ENCODE results near the gene EXOC4. TPM values are rescaled to one million over a fixed set of nuclear protein-coding genes. Genes with fewer than 3 reads are reported as not detected.

The EXOC4 gene
- total and polyA plus RNA-seq, 7 donors, result 7.6 to 63.0 (median 29.1) TPM

- WGBS, 3 donors, result 88 to 89% (median 89%) methylated on average over 6 of the region's 6 CpGs
- Histone ChIP-seq H3K36me3 (ENCODE audit: insufficient read depth in 1 of 2, low read depth in 1 of 2) (peaks cover 0 to 11% of the 10 kb centered on the region in 2 donors), H3K4me3 (no peak overlapping the region), H3K4me1 (no peaks in the 10 kb centered on the region), H3K9me3 (no peaks in the 10 kb centered on the region), H3K27ac (no peak overlapping the region), H3K27me3 (ENCODE audit: insufficient read depth in 3 of 3, low read length in 2 of 3) (no peaks in the 10 kb centered on the region)
- intact Hi-C loops (cut with DNase I), result no loop called here
- DNase-seq (no peak), ATAC-seq (no peak)
- TF ChIP-seq, protein P1, sequence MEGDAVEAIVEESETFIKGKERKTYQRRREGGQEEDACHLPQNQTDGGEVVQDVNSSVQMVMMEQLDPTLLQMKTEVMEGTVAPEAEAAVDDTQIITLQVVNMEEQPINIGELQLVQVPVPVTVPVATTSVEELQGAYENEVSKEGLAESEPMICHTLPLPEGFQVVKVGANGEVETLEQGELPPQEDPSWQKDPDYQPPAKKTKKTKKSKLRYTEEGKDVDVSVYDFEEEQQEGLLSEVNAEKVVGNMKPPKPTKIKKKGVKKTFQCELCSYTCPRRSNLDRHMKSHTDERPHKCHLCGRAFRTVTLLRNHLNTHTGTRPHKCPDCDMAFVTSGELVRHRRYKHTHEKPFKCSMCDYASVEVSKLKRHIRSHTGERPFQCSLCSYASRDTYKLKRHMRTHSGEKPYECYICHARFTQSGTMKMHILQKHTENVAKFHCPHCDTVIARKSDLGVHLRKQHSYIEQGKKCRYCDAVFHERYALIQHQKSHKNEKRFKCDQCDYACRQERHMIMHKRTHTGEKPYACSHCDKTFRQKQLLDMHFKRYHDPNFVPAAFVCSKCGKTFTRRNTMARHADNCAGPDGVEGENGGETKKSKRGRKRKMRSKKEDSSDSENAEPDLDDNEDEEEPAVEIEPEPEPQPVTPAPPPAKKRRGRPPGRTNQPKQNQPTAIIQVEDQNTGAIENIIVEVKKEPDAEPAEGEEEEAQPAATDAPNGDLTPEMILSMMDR (IDR thresholded peaks at IDR 0.05), result no peak
Measured at GRCh38 chr7:133997463-133997862, 744.6 kb downstream of the EXOC4 start.

- Histone ChIP-seq H3K9me3 (no peaks in the 10 kb centered on the region), H3K4me1 (no peaks in the 10 kb centered on the region), H3K4me3 (no peak overlapping the region), H3K27me3 (ENCODE audit: insufficient read depth in 3 of 3, low read length in 2 of 3) (no peaks in the 10 kb centered on the region), H3K27ac (no peak overlapping the region), H3K36me3 (ENCODE audit: insufficient read depth in 1 of 2, low read depth in 1 of 2) (peaks cover 0 to 11% of the 10 kb centered on the region in 2 donors)
- 97 to 99% (median 99%) methylated on average over 2 of the region's 2 CpGs for WGBS, 3 donors
- intact Hi-C loops (cut with DNase I), result no loop called here
- TF ChIP-seq, protein P1 (IDR thresholded peaks at IDR 0.05), result no peak
- ATAC-seq (no peak), DNase-seq (no peak)
Measured at GRCh38 chr7:133999178-133999577, 746.3 kb downstream of the EXOC4 start.

DNA sequence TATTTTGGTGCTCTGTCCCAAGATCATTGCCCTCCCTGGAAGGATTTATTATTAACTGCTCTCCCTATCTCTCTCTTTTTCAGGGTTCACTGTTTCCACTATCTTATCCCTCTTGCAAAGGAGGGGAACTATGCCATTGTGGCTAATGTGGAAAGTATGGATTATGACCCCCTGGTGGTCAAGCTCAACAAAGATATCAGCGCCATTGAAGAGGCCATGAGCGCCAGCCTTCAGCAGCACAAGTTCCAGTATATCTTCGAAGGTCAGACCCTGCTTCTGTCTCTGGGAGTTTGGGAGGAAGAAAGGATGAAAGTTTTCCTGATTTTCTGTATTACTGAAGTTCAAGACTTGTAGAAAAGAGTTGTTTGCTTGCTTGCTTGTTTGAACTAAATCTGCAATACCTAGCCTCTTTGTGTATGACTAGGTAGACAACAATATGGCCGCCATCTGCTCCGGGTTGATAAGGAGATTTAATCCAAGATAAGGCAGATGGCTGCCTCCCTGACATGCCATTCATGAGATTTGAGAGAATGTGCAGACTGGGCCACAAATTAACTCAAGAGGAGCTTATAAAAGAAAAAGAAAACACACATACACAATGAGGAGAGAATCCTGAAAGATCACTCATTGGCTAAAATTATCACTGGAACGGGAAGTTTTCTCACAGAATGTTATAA lies 752.1 kb downstream of the EXOC4 start:
- no peak for ATAC-seq
- Histone ChIP-seq H3K4me1 (no peaks in the 10 kb centered on the region), H3K36me3 (ENCODE audit: insufficient read depth in 1 of 2, low read depth in 1 of 2) (peaks cover 2 to 7% of the 10 kb centered on the region in 2 donors), H3K4me3 (no peak overlapping the region), H3K27ac (no peak overlapping the region), H3K27me3 (ENCODE audit: insufficient read depth in 3 of 3, low read length in 2 of 3) (no peaks in the 10 kb centered on the region), H3K9me3 (no peaks in the 10 kb centered on the region)
- intact Hi-C loops (cut with DNase I), result no loop called here
- TF ChIP-seq, protein P1 (IDR thresholded peaks at IDR 0.05), result no peak
- WGBS, 3 donors, result 94 to 96% (median 95%) methylated on average over 6 of the region's 6 CpGs
- no peak for DNase-seq

DNA sequence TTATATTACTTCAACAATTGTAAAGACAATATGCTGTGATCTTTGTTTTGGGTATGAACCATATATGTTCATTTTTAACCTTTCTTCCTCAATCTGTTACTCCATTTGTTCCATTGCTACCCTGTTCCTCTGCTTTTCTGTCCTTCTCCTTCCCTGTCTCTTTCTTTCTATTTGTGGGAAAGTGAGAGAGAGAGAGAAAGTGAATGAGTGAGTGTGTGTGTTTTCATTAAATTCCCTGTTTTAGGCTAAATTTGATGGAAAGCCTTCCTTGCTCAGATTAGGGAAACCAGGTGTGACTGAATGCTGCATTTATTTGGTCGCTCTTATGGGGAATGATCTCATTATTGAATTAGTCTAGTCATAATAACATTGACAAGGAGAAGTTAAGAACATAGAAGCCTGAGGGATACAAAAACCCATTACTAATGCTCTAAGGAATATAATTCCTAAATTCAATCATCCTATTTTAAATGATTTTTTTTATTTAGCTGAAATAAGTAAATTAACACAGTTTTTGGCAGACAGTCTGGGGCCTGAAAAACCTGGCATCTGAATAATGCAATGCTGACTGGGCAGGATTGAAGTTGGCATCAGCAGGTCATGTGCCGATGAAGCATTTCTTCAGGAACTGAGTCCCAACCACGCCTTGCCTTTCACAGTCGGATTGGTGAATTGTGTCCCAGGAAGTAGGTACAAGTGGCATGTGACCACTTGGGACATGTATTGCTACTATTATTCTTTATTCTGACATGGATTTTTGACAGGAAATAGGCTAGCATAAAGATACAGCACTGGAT lies 756.6 kb downstream of the EXOC4 start:
- Histone ChIP-seq H3K27me3 (ENCODE audit: insufficient read depth in 3 of 3, low read length in 2 of 3) (no peaks in the 10 kb centered on the region), H3K27ac (no peak overlapping the region), H3K9me3 (no peaks in the 10 kb centered on the region), H3K36me3 (ENCODE audit: insufficient read depth in 1 of 2, low read depth in 1 of 2) (peaks cover 2 to 7% of the 10 kb centered on the region in 2 donors), H3K4me3 (no peak overlapping the region), H3K4me1 (no peaks in the 10 kb centered on the region)
- no peak for DNase-seq
- ATAC-seq, result no peak
- TF ChIP-seq, protein P1 (IDR thresholded peaks at IDR 0.05), result no peak
- WGBS, 3 donors, result 71 to 83% (median 74%) methylated on average over 4 of the region's 4 CpGs
- intact Hi-C loops (cut with DNase I), result no loop called here
